Measurements from ENCODE around the gene KCNQ1.

KCNQ1 gene

DNA sequence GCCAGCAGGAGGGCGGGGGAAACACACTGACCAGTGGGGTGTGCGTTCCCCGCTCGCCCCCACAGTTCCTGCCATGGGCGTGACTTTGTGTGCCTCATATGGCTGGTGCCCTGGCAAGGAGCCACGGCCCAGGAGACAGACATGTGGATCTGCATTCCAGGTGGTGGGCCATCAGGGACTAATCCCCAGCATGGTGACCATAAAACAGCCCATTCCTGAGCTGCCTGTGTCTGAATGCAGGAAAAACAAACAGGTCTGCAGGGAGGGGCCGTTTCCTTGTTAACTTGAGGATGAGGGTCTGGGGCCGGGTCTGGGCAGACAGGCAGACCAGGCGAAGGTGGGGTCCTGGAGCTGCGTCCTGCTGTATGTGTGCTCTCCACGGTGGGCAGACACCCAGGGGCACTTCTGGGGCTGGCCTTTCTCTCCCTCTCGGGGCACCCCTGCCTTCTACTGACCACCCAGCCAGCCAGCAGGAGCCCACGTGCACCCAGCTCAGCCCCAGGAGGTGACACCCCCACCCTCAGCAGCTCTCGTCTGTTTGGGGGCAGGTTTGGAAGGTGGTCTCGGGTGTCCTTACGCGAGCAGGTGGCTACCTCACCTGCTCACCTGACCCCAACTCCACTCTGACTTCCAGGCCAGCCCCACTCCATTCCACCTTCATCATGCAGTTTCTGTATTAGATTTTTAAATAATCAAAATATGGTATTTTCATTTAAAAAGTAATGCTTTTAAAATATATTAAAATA, 134.7 kb downstream of the KCNQ1 start:
- ATAC-seq (ENCODE audit: insufficient read depth, low read depth), result no peak
- no peaks in the 10 kb centered on the region for H3K9me3 ChIP-seq (ENCODE audit: insufficient read depth, low read length, severe bottlenecking)
- no peak overlapping the region for H2AFZ ChIP-seq (ENCODE audit: low read depth, low read length)
- H4K20me1 ChIP-seq (ENCODE audit: insufficient read depth, low read length), result peaks cover 8% of the 10 kb centered on the region; the same call in 1 of the 2 replicates
- DNase-seq, result no peak
- no peak overlapping the region for H3K4me2 ChIP-seq (ENCODE audit: insufficient read depth, low read length)
- no peak overlapping the region for H3K9ac ChIP-seq (ENCODE audit: low read depth, low read length)
- TF ChIP-seq, protein P1, sequence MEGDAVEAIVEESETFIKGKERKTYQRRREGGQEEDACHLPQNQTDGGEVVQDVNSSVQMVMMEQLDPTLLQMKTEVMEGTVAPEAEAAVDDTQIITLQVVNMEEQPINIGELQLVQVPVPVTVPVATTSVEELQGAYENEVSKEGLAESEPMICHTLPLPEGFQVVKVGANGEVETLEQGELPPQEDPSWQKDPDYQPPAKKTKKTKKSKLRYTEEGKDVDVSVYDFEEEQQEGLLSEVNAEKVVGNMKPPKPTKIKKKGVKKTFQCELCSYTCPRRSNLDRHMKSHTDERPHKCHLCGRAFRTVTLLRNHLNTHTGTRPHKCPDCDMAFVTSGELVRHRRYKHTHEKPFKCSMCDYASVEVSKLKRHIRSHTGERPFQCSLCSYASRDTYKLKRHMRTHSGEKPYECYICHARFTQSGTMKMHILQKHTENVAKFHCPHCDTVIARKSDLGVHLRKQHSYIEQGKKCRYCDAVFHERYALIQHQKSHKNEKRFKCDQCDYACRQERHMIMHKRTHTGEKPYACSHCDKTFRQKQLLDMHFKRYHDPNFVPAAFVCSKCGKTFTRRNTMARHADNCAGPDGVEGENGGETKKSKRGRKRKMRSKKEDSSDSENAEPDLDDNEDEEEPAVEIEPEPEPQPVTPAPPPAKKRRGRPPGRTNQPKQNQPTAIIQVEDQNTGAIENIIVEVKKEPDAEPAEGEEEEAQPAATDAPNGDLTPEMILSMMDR (IDR thresholded peaks at IDR 0.05; ENCODE audit: borderline replicate concordance, extremely low read depth, low read length, poor library complexity, severe bottlenecking), result no peak
- TF ChIP-seq EZH2 (IDR thresholded peaks at IDR 0.05; ENCODE audit: borderline replicate concordance, low read depth, low read length, severe bottlenecking), result no peak
- H3K36me3 ChIP-seq (ENCODE audit: insufficient read depth, low read length), result no peaks in the 10 kb centered on the region
- H3K27ac ChIP-seq (ENCODE audit: low read length), result no peak overlapping the region
- H3K79me2 ChIP-seq (ENCODE audit: insufficient read depth, low read length), result no peaks in the 10 kb centered on the region
- H3K4me3 ChIP-seq (ENCODE audit: low read depth in 1 of 2, low read length in 2 of 2), result no peak overlapping the region
- H3K27me3 ChIP-seq (ENCODE audit: insufficient read depth, low read length, poor library complexity), result no peaks in the 10 kb centered on the region
- H3K4me1 ChIP-seq (ENCODE audit: insufficient read depth, low read length), result no peaks in the 10 kb centered on the region

DNA sequence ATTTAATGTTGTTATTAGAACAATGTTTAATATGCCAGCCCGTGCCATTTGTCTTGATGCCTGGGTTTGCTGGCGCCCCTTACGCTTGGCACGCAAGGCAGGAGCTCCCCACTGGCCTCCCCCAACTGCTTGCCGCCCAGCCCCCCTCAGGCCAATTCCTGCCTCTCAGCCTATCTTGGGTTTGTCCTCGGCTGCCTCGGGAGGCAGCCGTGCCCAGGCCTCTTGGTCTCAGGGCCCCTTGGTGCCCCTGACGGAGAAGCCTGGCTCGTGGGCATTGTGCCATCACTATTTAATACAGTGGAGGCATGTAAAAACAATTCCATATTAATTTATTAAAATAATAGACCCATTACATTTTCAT, 135.2 kb downstream of the KCNQ1 start:
- Histone ChIP-seq H4K20me1 (ENCODE audit: insufficient read depth, low read length) (peaks cover 8% of the 10 kb centered on the region; the same call in 1 of the 2 replicates), H3K4me1 (ENCODE audit: insufficient read depth, low read length) (no peaks in the 10 kb centered on the region), H3K27me3 (ENCODE audit: insufficient read depth, low read length, poor library complexity) (no peaks in the 10 kb centered on the region), H3K27ac (ENCODE audit: low read length) (no peak overlapping the region), H3K36me3 (ENCODE audit: insufficient read depth, low read length) (no peaks in the 10 kb centered on the region), H3K4me2 (ENCODE audit: insufficient read depth, low read length) (no peak overlapping the region), H3K79me2 (ENCODE audit: insufficient read depth, low read length) (no peaks in the 10 kb centered on the region), H3K9ac (ENCODE audit: low read depth, low read length) (no peak overlapping the region), H3K4me3 (ENCODE audit: low read depth in 1 of 2, low read length in 2 of 2) (no peak overlapping the region), H3K9me3 (ENCODE audit: insufficient read depth, low read length, severe bottlenecking) (no peaks in the 10 kb centered on the region), H2AFZ (ENCODE audit: low read depth, low read length) (no peak overlapping the region)
- TF ChIP-seq EZH2 (IDR thresholded peaks at IDR 0.05; ENCODE audit: borderline replicate concordance, low read depth, low read length, severe bottlenecking), result no peak
- TF ChIP-seq, protein P1 (IDR thresholded peaks at IDR 0.05; ENCODE audit: borderline replicate concordance, extremely low read depth, low read length, poor library complexity, severe bottlenecking), result no peak
- DNase-seq, result no peak
- no peak for ATAC-seq (ENCODE audit: insufficient read depth, low read depth)

DNA sequence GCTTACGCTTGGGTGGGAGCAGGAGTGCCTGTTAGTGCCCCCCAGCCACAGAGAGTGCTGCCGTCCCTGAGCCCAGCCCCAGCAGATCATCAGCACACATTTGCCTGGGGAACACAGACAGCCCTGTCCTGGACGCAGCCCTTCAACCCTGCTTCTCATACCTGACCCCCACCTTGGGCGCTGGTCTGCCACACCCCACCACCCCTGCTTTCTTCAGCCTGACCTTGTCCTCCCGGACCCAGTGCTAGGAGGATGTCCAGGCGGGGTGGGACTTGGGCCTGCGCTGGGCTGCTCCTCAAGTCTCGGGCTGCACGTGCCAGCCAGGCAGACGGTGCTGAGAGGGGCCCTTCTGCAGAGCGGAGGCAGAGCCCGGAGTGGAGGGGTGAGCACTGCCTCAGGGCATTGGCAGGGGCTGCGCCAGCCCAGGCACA, 135.8 kb downstream of the KCNQ1 start:
- Histone ChIP-seq H2AFZ (ENCODE audit: low read depth, low read length) (no peak overlapping the region), H3K36me3 (ENCODE audit: insufficient read depth, low read length) (no peaks in the 10 kb centered on the region), H3K9me3 (ENCODE audit: insufficient read depth, low read length, severe bottlenecking) (no peaks in the 10 kb centered on the region), H3K27ac (ENCODE audit: low read length) (no peak overlapping the region), H3K27me3 (ENCODE audit: insufficient read depth, low read length, poor library complexity) (no peaks in the 10 kb centered on the region), H3K9ac (ENCODE audit: low read depth, low read length) (no peak overlapping the region), H4K20me1 (ENCODE audit: insufficient read depth, low read length) (peaks cover 8% of the 10 kb centered on the region; the same call in 1 of the 2 replicates), H3K4me2 (ENCODE audit: insufficient read depth, low read length) (no peak overlapping the region), H3K4me1 (ENCODE audit: insufficient read depth, low read length) (no peaks in the 10 kb centered on the region), H3K4me3 (ENCODE audit: low read depth in 1 of 2, low read length in 2 of 2) (no peak overlapping the region), H3K79me2 (ENCODE audit: insufficient read depth, low read length) (no peaks in the 10 kb centered on the region)
- DNase-seq (peak; percentile 2), ATAC-seq (ENCODE audit: insufficient read depth, low read depth) (no peak)
- no peak for TF ChIP-seq EZH2 (IDR thresholded peaks at IDR 0.05; ENCODE audit: borderline replicate concordance, low read depth, low read length, severe bottlenecking)
- TF ChIP-seq, protein P1 (IDR thresholded peaks at IDR 0.05; ENCODE audit: borderline replicate concordance, extremely low read depth, low read length, poor library complexity, severe bottlenecking), result no peak
